Gastroesophageal sphincter (tissue), 3 donors: ENCODE results near the gene TAL2.

ENCODE experiments used
- CTCF ChIP-seq, 4 experiments: fragments of 200-600 bp in 2 of 4; fragments of 450-650 bp in 2 of 4; sonication (generic) in 1 of 4; IDR thresholded peaks; one replicate each; pipeline ENCODE4 v1.5.1; 2017 to 2019; ENCODE audit warnings: antibody characterized with exemption in 4 of 4, mild to moderate bottlenecking in 2 of 4, moderate library complexity in 2 of 4
- EP300 ChIP-seq: sonication (generic); formaldehyde crosslinking; IDR thresholded peaks from one replicate; pipeline ENCODE4 v1.6.1; 2017; ENCODE audit warnings: antibody characterized with exemption, mild to moderate bottlenecking
- POLR2A ChIP-seq, 2 donors: fragments of 450-650 bp; IDR thresholded peaks; one replicate each; pipeline ENCODE4 v1.6.1; 2017; ENCODE audit warnings: antibody characterized with exemption in 2 of 2, mild to moderate bottlenecking in 2 of 2, moderate library complexity in 1 of 2

DNA sequence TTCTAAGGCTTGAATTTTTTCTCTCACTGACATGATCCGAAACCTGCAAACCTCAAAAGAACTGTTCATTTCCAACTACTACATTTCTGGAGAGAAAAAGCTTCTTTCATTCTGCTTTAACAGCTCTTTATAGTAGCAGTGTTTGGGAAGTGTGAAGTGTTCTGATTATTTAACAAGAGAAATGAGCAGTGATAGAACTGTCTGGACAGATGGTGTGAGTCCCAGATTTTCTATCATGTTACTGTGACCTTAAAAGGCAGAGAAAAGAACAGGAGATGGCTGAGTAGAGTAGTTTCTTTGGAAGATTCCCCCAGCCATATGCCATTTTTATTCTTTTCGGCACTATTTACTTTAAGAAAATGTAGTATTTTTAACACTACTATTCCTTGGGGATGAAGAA is 41.3 kb upstream of the TAL2 start:
- TF ChIP-seq POLR2A (IDR thresholded peaks at IDR 0.05): no peak
- no peak for TF ChIP-seq CTCF (IDR thresholded peaks at IDR 0.05)
- TF ChIP-seq EP300: no peak
